Measurements from ENCODE around the gene TMEM54.

Gene TMEM54

DNA sequence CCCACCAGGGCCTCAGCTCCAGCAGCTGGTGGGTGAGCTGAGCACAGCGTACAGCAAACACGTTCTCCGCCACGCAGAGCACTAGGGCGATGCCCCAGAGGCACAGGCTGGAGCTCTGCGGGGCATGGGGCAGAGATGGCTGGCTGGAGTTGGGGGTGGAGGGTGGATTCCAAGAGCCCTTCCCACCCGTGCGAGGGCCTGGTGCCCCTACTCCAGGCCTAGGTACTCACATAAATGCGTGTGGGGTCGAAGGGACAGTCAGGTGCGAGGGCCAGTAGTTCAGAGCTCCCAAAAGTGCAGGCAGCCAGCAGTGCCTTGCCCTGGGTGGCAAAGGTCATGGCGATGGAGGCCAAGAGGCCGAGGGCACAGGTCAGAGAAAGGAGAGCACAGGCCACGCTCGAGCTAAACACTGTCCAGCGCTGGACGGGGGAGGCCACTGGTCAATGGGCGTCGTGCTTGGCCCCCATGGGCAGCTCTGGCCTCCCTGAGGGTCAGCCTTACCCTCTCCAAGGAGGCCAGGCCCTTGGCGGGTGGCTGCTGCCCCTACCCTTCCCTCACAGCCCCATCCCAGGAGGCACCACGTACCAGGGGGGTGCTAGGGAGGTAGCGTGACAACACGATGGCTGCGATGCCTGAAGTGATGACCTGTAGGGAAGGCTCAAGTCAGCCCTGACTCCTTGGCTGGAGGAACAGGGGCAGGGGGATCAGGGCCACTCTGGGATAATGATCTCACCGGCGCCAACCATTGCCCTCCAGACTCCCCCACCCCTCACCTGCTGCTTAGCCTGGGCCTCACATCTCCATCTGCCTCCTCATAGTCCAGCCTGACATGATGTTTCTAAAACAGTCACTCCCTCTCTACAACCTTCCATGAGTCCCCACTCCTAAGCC, 5.6 kb downstream of the TMEM54 start:
- DNase-seq (ENCODE audit: low read depth): no peak
- no peak overlapping the region for H3K4me3 ChIP-seq (ENCODE audit: low read depth, low read length)
- TF ChIP-seq, protein P1, sequence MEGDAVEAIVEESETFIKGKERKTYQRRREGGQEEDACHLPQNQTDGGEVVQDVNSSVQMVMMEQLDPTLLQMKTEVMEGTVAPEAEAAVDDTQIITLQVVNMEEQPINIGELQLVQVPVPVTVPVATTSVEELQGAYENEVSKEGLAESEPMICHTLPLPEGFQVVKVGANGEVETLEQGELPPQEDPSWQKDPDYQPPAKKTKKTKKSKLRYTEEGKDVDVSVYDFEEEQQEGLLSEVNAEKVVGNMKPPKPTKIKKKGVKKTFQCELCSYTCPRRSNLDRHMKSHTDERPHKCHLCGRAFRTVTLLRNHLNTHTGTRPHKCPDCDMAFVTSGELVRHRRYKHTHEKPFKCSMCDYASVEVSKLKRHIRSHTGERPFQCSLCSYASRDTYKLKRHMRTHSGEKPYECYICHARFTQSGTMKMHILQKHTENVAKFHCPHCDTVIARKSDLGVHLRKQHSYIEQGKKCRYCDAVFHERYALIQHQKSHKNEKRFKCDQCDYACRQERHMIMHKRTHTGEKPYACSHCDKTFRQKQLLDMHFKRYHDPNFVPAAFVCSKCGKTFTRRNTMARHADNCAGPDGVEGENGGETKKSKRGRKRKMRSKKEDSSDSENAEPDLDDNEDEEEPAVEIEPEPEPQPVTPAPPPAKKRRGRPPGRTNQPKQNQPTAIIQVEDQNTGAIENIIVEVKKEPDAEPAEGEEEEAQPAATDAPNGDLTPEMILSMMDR (IDR thresholded peaks at IDR 0.05; ENCODE audit: insufficient read depth, low read depth, low read length, missing control alignments): no peak

DNA sequence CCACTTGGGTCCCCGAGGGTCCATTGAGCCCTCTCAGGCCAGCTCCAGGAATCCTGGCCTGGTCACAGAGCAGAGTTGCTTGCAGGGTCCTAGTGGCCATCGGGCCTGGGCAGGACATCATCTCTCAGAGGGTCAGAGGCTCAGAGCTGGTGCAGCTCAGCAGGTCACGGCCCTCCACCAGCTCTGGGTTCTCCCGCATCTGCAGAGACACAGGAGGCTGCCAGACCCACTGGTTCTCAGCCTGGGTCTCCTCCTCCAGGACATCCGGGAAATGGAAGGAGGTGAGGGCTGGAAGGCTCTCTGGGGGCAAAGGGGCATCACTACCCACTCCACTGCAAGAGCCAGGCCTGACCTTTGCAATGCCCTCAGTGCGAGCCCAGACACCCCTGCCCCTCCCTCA, 6.5 kb downstream of the TMEM54 start:
- TF ChIP-seq, protein P1 (IDR thresholded peaks at IDR 0.05; ENCODE audit: insufficient read depth, low read depth, low read length, missing control alignments): no peak
- DNase-seq (ENCODE audit: low read depth): no peak
- no peak overlapping the region for H3K4me3 ChIP-seq (ENCODE audit: low read depth, low read length)

DNA sequence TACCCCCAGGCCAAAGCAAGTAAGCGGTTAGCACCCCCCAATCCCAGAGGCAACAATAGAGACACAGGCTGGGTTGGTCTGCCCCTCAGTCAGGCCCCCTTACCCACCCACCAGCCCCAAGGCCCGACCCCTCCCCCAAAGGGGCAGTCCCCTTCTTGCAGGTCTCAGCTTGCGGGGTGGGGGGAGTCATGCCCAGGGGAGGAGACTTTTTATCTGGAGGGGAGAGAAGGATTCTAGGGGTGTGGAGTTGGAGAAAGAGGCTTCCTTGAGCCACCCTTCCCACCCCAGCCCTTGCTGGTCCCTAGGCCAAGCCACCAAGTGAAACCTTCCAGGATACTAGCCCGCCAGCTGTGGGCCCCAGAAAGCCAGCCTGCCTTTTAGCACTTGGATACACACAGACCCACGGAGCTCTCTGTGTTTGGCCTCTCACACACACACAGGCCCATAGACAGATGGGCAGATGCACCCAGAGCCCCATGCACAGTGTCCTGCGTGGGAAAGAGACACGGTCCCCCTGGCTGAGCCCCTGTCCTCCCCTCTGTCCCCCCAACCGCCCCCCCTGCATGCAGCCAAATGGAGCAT, 7.1 kb downstream of the TMEM54 start:
- no peak for DNase-seq (ENCODE audit: low read depth)
- TF ChIP-seq, protein P1 (IDR thresholded peaks at IDR 0.05; ENCODE audit: insufficient read depth, low read depth, low read length, missing control alignments): no peak
- H3K4me3 ChIP-seq (ENCODE audit: low read depth, low read length): no peak overlapping the region

DNA sequence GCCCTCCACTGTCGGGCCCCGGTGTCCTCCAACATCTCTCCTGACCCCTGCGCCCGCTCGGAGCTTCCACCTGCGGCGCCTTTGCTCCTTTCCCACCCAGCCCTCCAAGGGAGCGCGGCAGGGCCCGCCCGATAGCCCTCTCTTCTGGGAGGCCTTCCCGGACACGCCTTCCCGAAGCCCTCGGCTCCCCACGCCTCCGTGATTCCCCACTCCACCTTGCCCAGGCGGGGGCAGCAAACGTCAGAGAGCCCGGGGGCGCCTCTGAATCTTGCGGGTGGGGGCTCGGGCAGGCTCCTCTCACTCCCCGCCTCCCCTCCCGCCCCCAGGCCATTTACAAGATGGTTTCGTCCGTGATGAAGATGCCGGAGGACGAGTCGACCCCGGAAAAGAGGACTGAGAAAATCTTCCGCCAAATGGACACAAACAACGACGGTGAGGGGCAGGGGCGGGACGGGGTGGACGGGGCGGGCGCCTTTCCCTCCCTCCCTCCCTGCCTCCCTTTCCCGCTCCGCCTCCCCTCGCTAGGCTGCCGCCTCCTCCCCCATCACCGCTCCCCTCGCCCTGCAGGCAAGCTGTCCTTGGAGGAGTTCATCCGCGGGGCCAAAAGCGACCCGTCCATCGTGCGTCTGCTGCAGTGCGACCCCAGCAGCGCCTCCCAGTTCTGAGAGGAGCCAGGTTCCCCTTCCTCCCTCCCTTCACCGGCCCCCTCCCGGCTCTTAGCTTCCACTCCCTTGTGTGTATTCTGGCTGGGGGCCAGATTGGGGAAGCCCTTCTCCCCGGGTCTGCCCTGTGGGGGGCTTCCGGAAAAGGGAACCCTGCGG, 7.8 kb downstream of the TMEM54 start:
- DNase-seq (ENCODE audit: low read depth): no peak
- H3K4me3 ChIP-seq (ENCODE audit: low read depth, low read length): no peak overlapping the region; the same call in 1 of the 2 replicates
- TF ChIP-seq, protein P1 (IDR thresholded peaks at IDR 0.05; ENCODE audit: insufficient read depth, low read depth, low read length, missing control alignments): no peak

DNA sequence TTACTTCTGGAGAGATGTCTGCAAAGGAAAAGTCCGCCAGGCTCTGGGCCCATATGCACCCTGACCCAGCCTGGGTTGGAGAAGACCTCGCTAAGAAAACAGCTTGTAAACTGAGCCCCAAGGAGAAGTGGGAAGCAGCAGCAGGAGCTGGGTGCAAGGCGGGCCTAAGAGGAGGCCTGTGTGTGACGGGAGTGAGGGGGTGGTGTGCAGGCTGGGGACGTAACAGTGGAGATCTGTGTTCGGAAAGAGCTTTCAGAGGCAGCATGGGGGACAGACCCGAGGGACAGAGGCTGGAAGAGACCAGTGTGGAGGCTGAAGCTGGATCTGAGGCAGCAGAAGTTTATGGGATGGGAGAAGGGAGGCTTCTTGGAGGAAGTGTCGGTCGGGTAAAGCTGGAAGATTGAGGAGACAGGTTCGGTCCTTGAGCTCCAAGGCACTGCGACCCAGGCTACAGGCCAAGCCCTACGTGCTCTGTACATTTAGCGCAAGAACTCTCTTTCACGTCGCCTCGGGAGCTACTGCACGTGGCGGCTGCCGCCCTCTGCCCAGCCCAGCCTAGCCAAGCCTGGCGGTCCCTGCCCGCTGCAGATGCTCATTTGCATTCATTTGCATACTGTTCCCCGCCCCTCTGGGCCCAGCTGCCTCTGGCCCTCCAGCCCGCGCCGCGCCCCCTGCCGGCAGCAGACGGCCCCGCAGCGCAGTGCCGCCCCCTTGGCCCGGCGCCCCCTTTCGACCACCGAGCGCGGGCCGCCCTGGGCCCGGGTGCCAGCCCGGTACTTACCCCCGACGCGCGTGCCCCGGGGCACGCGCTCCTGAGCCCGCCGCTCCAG, 8.6 kb downstream of the TMEM54 start:
- no peak overlapping the region for H3K4me3 ChIP-seq (ENCODE audit: low read depth, low read length)
- DNase-seq (ENCODE audit: low read depth): peak; percentile 41
- TF ChIP-seq, protein P1 (IDR thresholded peaks at IDR 0.05; ENCODE audit: insufficient read depth, low read depth, low read length, missing control alignments): peak; percentile 55

DNA sequence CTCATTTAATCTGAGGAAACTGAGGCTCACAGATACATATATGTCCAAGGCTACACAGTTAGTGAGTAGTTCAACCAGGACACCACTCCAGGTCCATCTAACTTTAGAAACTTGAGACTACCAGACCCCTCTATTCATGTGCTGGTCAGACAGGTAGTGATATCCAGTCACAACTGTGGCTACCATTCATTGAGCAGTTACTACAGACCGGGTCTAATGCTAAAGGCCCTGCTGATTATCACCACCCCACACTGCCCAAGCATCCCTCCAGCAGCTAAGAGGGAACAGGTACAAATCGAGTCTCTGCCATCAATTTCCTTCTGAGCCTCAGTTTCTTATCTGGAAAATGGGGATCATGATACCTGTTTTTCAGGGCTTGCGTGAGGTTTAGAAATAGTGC, 9.6 kb downstream of the TMEM54 start:
- H3K4me3 ChIP-seq (ENCODE audit: low read depth, low read length): no peak overlapping the region
- DNase-seq (ENCODE audit: low read depth): no peak
- TF ChIP-seq, protein P1 (IDR thresholded peaks at IDR 0.05; ENCODE audit: insufficient read depth, low read depth, low read length, missing control alignments): no peak

Data from GM12865 (cell line).